Trophoblast cell (in vitro differentiated cells and primary cell): ENCODE results near the gene SLC35G1.

Experiments used
- DNase-seq, 2 donors: peaks; one replicate each; pipeline ENCODE4 v3.0.0-alpha.2; 2016
- H2AFZ ChIP-seq: 2 replicates; pipeline ENCODE4 v1.6.1; 2013; ENCODE audit warnings: low read length, moderate library complexity, mild to moderate bottlenecking; ENCODE audit not compliant: insufficient read depth, poor library complexity
- H2AK5ac ChIP-seq: 2 replicates; pipeline ENCODE4 v1.6.1; 2013; ENCODE audit warnings: mild to moderate bottlenecking, low read length
- H2BK120ac ChIP-seq: 2 replicates; pipeline ENCODE4 v1.6.1; 2013; ENCODE audit warnings: low read length, mild to moderate bottlenecking, moderate library complexity; ENCODE audit not compliant: insufficient read depth, poor library complexity
- H2BK12ac ChIP-seq: 2 replicates; pipeline ENCODE4 v1.6.1; 2013; ENCODE audit warnings: mild to moderate bottlenecking, low read length, moderate library complexity
- H2BK5ac ChIP-seq: 2 replicates; pipeline ENCODE4 v1.6.1; 2013; ENCODE audit warnings: low read length, low read depth, moderate library complexity, mild to moderate bottlenecking; ENCODE audit not compliant: poor library complexity
- H3K14ac ChIP-seq: 2 replicates; pipeline ENCODE4 v1.6.1; 2013; ENCODE audit warnings: mild to moderate bottlenecking, low read length
- H3K18ac ChIP-seq: 2 replicates; pipeline ENCODE4 v1.6.1; 2013; ENCODE audit warnings: mild to moderate bottlenecking, low read length
- H3K23ac ChIP-seq: 2 replicates; pipeline ENCODE4 v1.6.1; 2013; ENCODE audit warnings: low read length
- H3K27ac ChIP-seq: 2 replicates; pipeline ENCODE4 v1.5.1; 2013; ENCODE audit warnings: low read depth, mild to moderate bottlenecking, inconsistent platforms, low read length, moderate library complexity
- H3K27me3 ChIP-seq: 2 replicates; pipeline ENCODE4 v1.6.1; 2013; ENCODE audit warnings: inconsistent platforms, mild to moderate bottlenecking, low read length, moderate library complexity; ENCODE audit not compliant: insufficient read depth
- H3K36me3 ChIP-seq, 2 experiments: 1 replicate in 1 of 2; 2 replicates in 1 of 2; pipeline ENCODE4 v1.6.1; 2013; ENCODE audit warnings: low read length in 2 of 2, mild to moderate bottlenecking in 2 of 2, moderate library complexity in 1 of 2; ENCODE audit not compliant: insufficient read depth in 2 of 2, control insufficient read depth in 1 of 2
- H3K4ac ChIP-seq: 2 replicates; pipeline ENCODE4 v1.6.1; 2013; ENCODE audit warnings: low read depth, mild to moderate bottlenecking, low read length, moderate library complexity
- H3K4me1 ChIP-seq, 2 experiments: 1 replicate in 1 of 2; 2 replicates in 1 of 2; pipeline ENCODE4 v1.6.1; 2013; ENCODE audit warnings: low read length in 2 of 2, mild to moderate bottlenecking in 2 of 2, moderate library complexity in 1 of 2; ENCODE audit not compliant: insufficient read depth in 2 of 2, control insufficient read depth in 1 of 2
- H3K4me2 ChIP-seq: 2 replicates; pipeline ENCODE4 v1.6.1; 2013; ENCODE audit warnings: inconsistent platforms, mild to moderate bottlenecking, low read length, moderate library complexity
- H3K4me3 ChIP-seq: 2 replicates; pipeline ENCODE4 v1.5.1; 2013; ENCODE audit warnings: mild to moderate bottlenecking, low read depth, low read length, inconsistent platforms
- H3K79me1 ChIP-seq: one replicate; pipeline ENCODE4 v1.6.1; 2013; ENCODE audit warnings: low read length
- H3K79me2 ChIP-seq: 2 replicates; pipeline ENCODE4 v1.6.1; 2013; ENCODE audit warnings: low read length, mild to moderate bottlenecking; ENCODE audit not compliant: control insufficient read depth, insufficient read depth, poor library complexity
- H3K9ac ChIP-seq: 2 replicates; pipeline ENCODE4 v1.6.1; 2013; ENCODE audit warnings: mild to moderate bottlenecking, low read length
- H3K9me3 ChIP-seq: 2 replicates; pipeline ENCODE4 v1.6.1; 2013; ENCODE audit warnings: low read depth, mild to moderate bottlenecking, control low read depth, inconsistent platforms, low read length; ENCODE audit not compliant: insufficient read depth
- H4K12ac ChIP-seq: 2 replicates; pipeline ENCODE4 v1.6.1; 2013; ENCODE audit warnings: low read depth, mild to moderate bottlenecking, low read length, moderate library complexity
- H4K8ac ChIP-seq: 2 replicates; pipeline ENCODE4 v1.6.1; 2013; ENCODE audit warnings: low read depth, mild to moderate bottlenecking, low read length, moderate library complexity
- H4K91ac ChIP-seq: one replicate; pipeline ENCODE4 v1.6.1; 2013; ENCODE audit warnings: low read depth, mild to moderate bottlenecking, low read length, moderate library complexity
- WGBS: extraction: QIAGEN DNeasy Blood & Tissue Kit; methylation state at CpG from one replicate; pipeline ENCODE4 v1.1.7; 2013; ENCODE audit warnings: missing lambda C conversion rate; ENCODE audit not compliant: insufficient read length, insufficient coverage; ENCODE audit errors: extremely low coverage; 5-methylcytosine and 5-hydroxymethylcytosine counted together

SLC35G1 gene

GRCh38 chr10:93907059-93907458, 13.3 kb downstream of the SLC35G1 start:
- WGBS = no CpG with 5 or more reads among the region's 5 CpGs

GRCh38 chr10:93911866-93912265, 18.1 kb downstream of the SLC35G1 start:
- H3K4ac ChIP-seq = no peak overlapping the region
- H3K9me3 ChIP-seq = no peaks in the 10 kb centered on the region
- no peak overlapping the region for H3K14ac ChIP-seq
- H2AFZ ChIP-seq = no peak overlapping the region
- H2BK120ac ChIP-seq = no peak overlapping the region
- no peaks in the 10 kb centered on the region for H3K36me3 ChIP-seq
- no CpG with 5 or more reads among the region's 6 CpGs for WGBS
- H3K4me1 ChIP-seq = no peaks in the 10 kb centered on the region
- no peaks in the 10 kb centered on the region for H3K79me1 ChIP-seq
- no peaks in the 10 kb centered on the region for H3K27me3 ChIP-seq
- H3K4me3 ChIP-seq = no peak overlapping the region
- H2BK12ac ChIP-seq = no peak overlapping the region
- no peak overlapping the region for H4K12ac ChIP-seq
- H4K91ac ChIP-seq = no peak overlapping the region
- no peak overlapping the region for H3K9ac ChIP-seq
- H3K79me2 ChIP-seq = no peaks in the 10 kb centered on the region
- DNase-seq = no peak
- no peak overlapping the region for H2BK5ac ChIP-seq
- H3K18ac ChIP-seq = no peak overlapping the region
- no peak overlapping the region for H3K23ac ChIP-seq
- no peak overlapping the region for H4K8ac ChIP-seq
- H3K4me2 ChIP-seq = no peak overlapping the region
- no peak overlapping the region for H3K27ac ChIP-seq
- H2AK5ac ChIP-seq = no peak overlapping the region

More at GRCh38 chr10:93907059-93907458, 13.3 kb downstream of the SLC35G1 start:
- Histone ChIP-seq H3K23ac (no peak overlapping the region), H3K4ac (no peak overlapping the region), H3K4me2 (no peak overlapping the region), H2AFZ (no peak overlapping the region), H3K79me2 (no peaks in the 10 kb centered on the region), H3K4me1 (no peaks in the 10 kb centered on the region), H3K9me3 (no peaks in the 10 kb centered on the region), H3K36me3 (no peaks in the 10 kb centered on the region), H3K9ac (no peak overlapping the region), H4K8ac (no peak overlapping the region), H2BK120ac (no peak overlapping the region), H3K27ac (no peak overlapping the region), H4K12ac (no peak overlapping the region), H2AK5ac (no peak overlapping the region), H3K18ac (no peak overlapping the region), H3K14ac (no peak overlapping the region), H3K27me3 (no peaks in the 10 kb centered on the region), H4K91ac (no peak overlapping the region), H3K79me1 (no peaks in the 10 kb centered on the region), H2BK5ac (no peak overlapping the region), H3K4me3 (no peak overlapping the region), H2BK12ac (no peak overlapping the region)
- no peak for DNase-seq

GRCh38 chr10:93912444-93912843, 18.7 kb downstream of the SLC35G1 start:
- H2AFZ ChIP-seq = no peak overlapping the region
- H3K27ac ChIP-seq = no peak overlapping the region
- H3K79me2 ChIP-seq = no peaks in the 10 kb centered on the region
- H3K79me1 ChIP-seq = no peaks in the 10 kb centered on the region
- H3K4ac ChIP-seq = no peak overlapping the region
- no CpG with 5 or more reads among the region's 2 CpGs for WGBS
- no peak overlapping the region for H4K12ac ChIP-seq
- H2BK120ac ChIP-seq = no peak overlapping the region
- no peak overlapping the region for H4K91ac ChIP-seq
- H4K8ac ChIP-seq = no peak overlapping the region
- no peak overlapping the region for H2BK5ac ChIP-seq
- H2BK12ac ChIP-seq = no peak overlapping the region
- no peaks in the 10 kb centered on the region for H3K9me3 ChIP-seq
- H3K4me1 ChIP-seq = no peaks in the 10 kb centered on the region
- DNase-seq = no peak
- no peak overlapping the region for H3K23ac ChIP-seq
- no peak overlapping the region for H3K4me2 ChIP-seq
- H3K27me3 ChIP-seq = no peaks in the 10 kb centered on the region
- no peak overlapping the region for H3K9ac ChIP-seq
- H3K18ac ChIP-seq = no peak overlapping the region
- H3K36me3 ChIP-seq = no peaks in the 10 kb centered on the region
- no peak overlapping the region for H2AK5ac ChIP-seq
- no peak overlapping the region for H3K14ac ChIP-seq
- H3K4me3 ChIP-seq = no peak overlapping the region

- Histone ChIP-seq H2BK5ac (no peak overlapping the region), H3K79me1 (no peaks in the 10 kb centered on the region)
Measured at GRCh38 chr10:93913706-93914105, 19.9 kb downstream of the SLC35G1 start.

More at GRCh38 chr10:93913706-93914105, 19.9 kb downstream of the SLC35G1 start:
- H3K23ac ChIP-seq = no peak overlapping the region
- H3K4me2 ChIP-seq = no peak overlapping the region
- no peak overlapping the region for H4K12ac ChIP-seq
- H4K91ac ChIP-seq = no peak overlapping the region
- no CpG with 5 or more reads among the region's 3 CpGs for WGBS
- DNase-seq = no peak
- no peaks in the 10 kb centered on the region for H3K9me3 ChIP-seq
- no peak overlapping the region for H3K4ac ChIP-seq
- H3K4me3 ChIP-seq = no peak overlapping the region
- no peak overlapping the region for H3K27ac ChIP-seq
- H3K4me1 ChIP-seq = no peaks in the 10 kb centered on the region
- no peak overlapping the region for H3K9ac ChIP-seq
- no peak overlapping the region for H2AFZ ChIP-seq
- H4K8ac ChIP-seq = no peak overlapping the region
- no peaks in the 10 kb centered on the region for H3K27me3 ChIP-seq
- no peaks in the 10 kb centered on the region for H3K36me3 ChIP-seq
- H3K18ac ChIP-seq = no peak overlapping the region
- H3K79me2 ChIP-seq = no peaks in the 10 kb centered on the region
- no peak overlapping the region for H2BK120ac ChIP-seq
- H3K14ac ChIP-seq = no peak overlapping the region
- H2AK5ac ChIP-seq = no peak overlapping the region
- no peak overlapping the region for H2BK12ac ChIP-seq
